Vagina (tissue), 2 donors: Measurements from ENCODE around the gene DDX6. TPM values are rescaled to one million over a fixed set of nuclear protein-coding genes. Genes with fewer than 3 reads are reported as not detected.

Source experiments
- DNase-seq, 2 donors: peaks; one replicate each; pipeline ENCODE4 v3.0.0-alpha.2; 2017; ENCODE audit errors: extremely low spot score in 2 of 2
- H3K27ac ChIP-seq: fragments of 200-600 bp; sonication (generic); one replicate; pipeline ENCODE4 v1.5.1; 2019
- H3K27me3 ChIP-seq: fragments of 200-600 bp; sonication (generic); one replicate; pipeline ENCODE4 v1.5.1; 2019
- H3K36me3 ChIP-seq, 2 donors: fragments of 200-600 bp; sonication (generic); one replicate each; pipeline ENCODE4 v1.5.1; 2017 to 2019
- H3K4me1 ChIP-seq: fragments of 200-600 bp; sonication (generic); one replicate; pipeline ENCODE4 v1.5.1; 2019
- H3K4me3 ChIP-seq, 2 donors: fragments of 200-600 bp; sonication (generic); 1 replicate in 1 of 2; 2 replicates in 1 of 2; pipeline ENCODE4 v1.5.1; 2016 to 2019
- H3K9me3 ChIP-seq: fragments of 200-600 bp; sonication (generic); one replicate; pipeline ENCODE4 v1.5.1; 2019
- CTCF ChIP-seq, 3 experiments: fragments of 450-650 bp in 2 of 3; fragments of 200-600 bp in 1 of 3; sonication (generic) in 1 of 3; IDR thresholded peaks; one replicate each; pipeline ENCODE4 v1.5.1; 2017 to 2019; ENCODE audit warnings: antibody characterized with exemption in 3 of 3, mild to moderate bottlenecking in 2 of 3, moderate library complexity in 2 of 3
- POLR2A ChIP-seq, 2 donors: fragments of 450-650 bp; IDR thresholded peaks; one replicate each; pipeline ENCODE4 v1.6.1; 2017; ENCODE audit warnings: antibody characterized with exemption in 2 of 2, mild to moderate bottlenecking in 2 of 2, moderate library complexity in 2 of 2
- POLR2AphosphoS5 ChIP-seq, 2 donors: sonication (generic); formaldehyde crosslinking; IDR thresholded peaks; one replicate each; pipeline ENCODE4 v1.9.0; 2017; ENCODE audit warnings: antibody characterized with exemption in 2 of 2, mild to moderate bottlenecking in 2 of 2, low read depth in 1 of 2; ENCODE audit not compliant: insufficient read depth in 1 of 2
- intact Hi-C: fragments of 100-400 bp; cut with DNase I; formaldehyde crosslinking; loops from one replicate; pipeline ENCODE4 v1.15.1; 2023
- small RNA-seq: library from RNA; depleted of rRNA; stranded (forward); fragments of <200 nt; gene quantifications from one replicate; pipeline ENCODE3, GENCODE V24; 2016
- total RNA-seq: library from RNA; depleted of rRNA; stranded (reverse); fragments of >200 nt; gene quantifications from one replicate; pipeline ENCODE4 v1.2.3, GENCODE V29; 2016

DDX6 gene
- total RNA-seq, 1 donor from 2014 or later = 81.5 TPM

GRCh38 chr11:118699506-118700220 is 91.3 kb downstream of the DDX6 start:
- Histone ChIP-seq H3K9me3 (no peaks in the 10 kb centered on the region), H3K36me3 (no peaks in the 10 kb centered on the region), H3K4me3 (no peak overlapping the region), H3K4me1 (no peaks in the 10 kb centered on the region), H3K27me3 (no peaks in the 10 kb centered on the region), H3K27ac (no peak overlapping the region)
- intact Hi-C loops = no loop called here
- DNase-seq = no peak
- TF ChIP-seq CTCF (IDR thresholded peaks at IDR 0.05) = no peak
- no peak for TF ChIP-seq POLR2AphosphoS5 (IDR thresholded peaks at IDR 0.05; ENCODE audit: insufficient read depth in 1 of 2, low read depth in 1 of 2)
- no peak for TF ChIP-seq POLR2A (IDR thresholded peaks at IDR 0.05)

Small RNA genes within 50 kb of the gene (small RNA-seq; reads per million reads assigned to genes)
- gene AP004609.2 (not detected), gene RF00019 (not detected), gene RNU6-376P (not detected)

Other genes with a start within 250 kb of the DDX6 start
- gene IFT46, start 225.2 kb downstream of the DDX6 start, total RNA-seq = 30.0 TPM
- 78.6 TPM for gene ARCN1, start 218.8 kb downstream of the DDX6 start, total RNA-seq
- 119 TPM for gene PHLDB1, start 183.5 kb downstream of the DDX6 start, total RNA-seq
- 0.25 TPM for gene TREH, start 111.5 kb downstream of the DDX6 start, total RNA-seq
- not detected for gene CXCR5, start 92.7 kb upstream of the DDX6 start, total RNA-seq
- 30.0 TPM for gene BCL9L, start 134.8 kb upstream of the DDX6 start, total RNA-seq
- gene UPK2, start 165.1 kb upstream of the DDX6 start, total RNA-seq = not detected
- gene FOXR1, start 180.6 kb upstream of the DDX6 start, total RNA-seq = not detected
- gene CENATAC, start 207.0 kb upstream of the DDX6 start, total RNA-seq = 49.8 TPM
- gene RPS25, start 227.2 kb upstream of the DDX6 start, total RNA-seq = 1,843 TPM
- 40.0 TPM for gene TRAPPC4, start 227.6 kb upstream of the DDX6 start, total RNA-seq
- 16.0 TPM for gene SLC37A4, start 239.7 kb upstream of the DDX6 start, total RNA-seq